Bronchial epithelial cell (primary cell): ENCODE results near the gene DPM2. TPM values are rescaled to one million over a fixed set of nuclear protein-coding genes. Genes with fewer than 3 reads are reported as not detected.

Experiments
- DNase-seq: peaks from one replicate; pipeline ENCODE4 v3.0.0-alpha.2; 2010; ENCODE audit warnings: low read depth
- FAIRE-seq: peaks from 2 replicates; lab custom pipeline; 2011; peaks lifted over from hg19 to GRCh38; lab: Jason Lieb, UNC
- H3K27me3 ChIP-seq: 2 replicates; pipeline ENCODE4 v1.5.1; 2011; ENCODE audit warnings: low read length; ENCODE audit not compliant: control insufficient read depth, insufficient read depth
- H3K36me3 ChIP-seq: 2 replicates; pipeline ENCODE4 v1.5.1; 2011; ENCODE audit warnings: low read length; ENCODE audit not compliant: control insufficient read depth, insufficient read depth
- H3K4me3 ChIP-seq: 2 replicates; pipeline ENCODE4 v1.5.1; 2011; ENCODE audit warnings: mild to moderate bottlenecking, low read depth, low read length, control low read depth
- total RNA-seq: library from RNA; depleted of rRNA; stranded (reverse); fragments of >200 nt; gene quantifications from 2 replicates; pipeline ENCODE4 v1.2.1, GENCODE V29; 2014
- TF ChIP-seq, protein P1 (sequence below): IDR thresholded peaks from 2 replicates; pipeline ENCODE4 v1.5.1; 2011; ENCODE audit warnings: mild to moderate bottlenecking, moderate library complexity, low read length, control low read depth, inconsistent platforms; ENCODE audit not compliant: insufficient read depth, severe bottlenecking

DPM2 gene
- total RNA-seq, 1 donor from 2014 or later: 11.8 TPM

DNA sequence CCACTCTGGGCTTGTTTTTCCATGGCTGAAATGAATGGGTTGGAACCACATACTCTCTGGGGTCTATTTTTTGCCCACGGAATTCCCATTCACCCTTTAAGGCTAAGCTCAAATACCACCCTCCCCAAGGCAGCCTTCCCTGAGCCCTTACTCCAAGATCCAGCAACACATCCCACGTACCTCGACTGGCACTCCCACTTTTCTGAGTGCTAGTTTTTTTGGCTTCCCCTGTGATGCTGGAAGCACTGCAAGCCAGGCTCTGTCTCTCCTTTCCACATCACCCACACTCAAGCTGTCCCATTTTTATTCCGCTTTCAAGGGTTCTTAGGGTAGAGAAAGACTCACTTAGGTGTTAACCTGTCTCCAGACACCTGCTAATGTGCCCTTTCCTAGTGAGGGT lies 44.3 kb downstream of the DPM2 start:
- peaks cover 39% of the 10 kb centered on the region for H3K36me3 ChIP-seq
- TF ChIP-seq, protein P1, sequence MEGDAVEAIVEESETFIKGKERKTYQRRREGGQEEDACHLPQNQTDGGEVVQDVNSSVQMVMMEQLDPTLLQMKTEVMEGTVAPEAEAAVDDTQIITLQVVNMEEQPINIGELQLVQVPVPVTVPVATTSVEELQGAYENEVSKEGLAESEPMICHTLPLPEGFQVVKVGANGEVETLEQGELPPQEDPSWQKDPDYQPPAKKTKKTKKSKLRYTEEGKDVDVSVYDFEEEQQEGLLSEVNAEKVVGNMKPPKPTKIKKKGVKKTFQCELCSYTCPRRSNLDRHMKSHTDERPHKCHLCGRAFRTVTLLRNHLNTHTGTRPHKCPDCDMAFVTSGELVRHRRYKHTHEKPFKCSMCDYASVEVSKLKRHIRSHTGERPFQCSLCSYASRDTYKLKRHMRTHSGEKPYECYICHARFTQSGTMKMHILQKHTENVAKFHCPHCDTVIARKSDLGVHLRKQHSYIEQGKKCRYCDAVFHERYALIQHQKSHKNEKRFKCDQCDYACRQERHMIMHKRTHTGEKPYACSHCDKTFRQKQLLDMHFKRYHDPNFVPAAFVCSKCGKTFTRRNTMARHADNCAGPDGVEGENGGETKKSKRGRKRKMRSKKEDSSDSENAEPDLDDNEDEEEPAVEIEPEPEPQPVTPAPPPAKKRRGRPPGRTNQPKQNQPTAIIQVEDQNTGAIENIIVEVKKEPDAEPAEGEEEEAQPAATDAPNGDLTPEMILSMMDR: no peak
- DNase-seq: no peak
- FAIRE-seq: no peak
- H3K4me3 ChIP-seq: no peak overlapping the region
- H3K27me3 ChIP-seq: no peaks in the 10 kb centered on the region

DNA sequence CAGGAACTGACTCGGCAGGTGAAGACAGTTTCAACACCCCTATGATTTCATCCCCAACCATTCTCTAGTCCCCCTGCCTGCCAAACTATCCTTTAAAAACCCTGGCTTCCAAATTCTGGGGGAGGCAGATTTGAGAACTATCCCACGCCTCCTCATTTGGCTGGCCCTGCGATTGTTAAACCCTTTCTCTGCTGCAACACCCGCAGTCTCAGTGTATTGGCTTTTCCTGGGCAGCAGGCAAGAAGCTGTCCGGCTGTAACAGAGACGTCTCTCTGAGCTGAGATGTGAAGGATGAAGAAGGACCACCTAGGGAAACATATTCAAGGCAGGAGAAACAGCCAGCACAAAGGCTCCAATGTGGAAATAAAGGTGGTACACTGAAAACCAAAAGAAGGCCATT lies 44.8 kb downstream of the DPM2 start:
- no peak for FAIRE-seq
- no peak for DNase-seq
- no peak overlapping the region for H3K4me3 ChIP-seq
- H3K27me3 ChIP-seq: no peaks in the 10 kb centered on the region
- H3K36me3 ChIP-seq: peaks cover 41% of the 10 kb centered on the region
- TF ChIP-seq, protein P1: no peak

DNA sequence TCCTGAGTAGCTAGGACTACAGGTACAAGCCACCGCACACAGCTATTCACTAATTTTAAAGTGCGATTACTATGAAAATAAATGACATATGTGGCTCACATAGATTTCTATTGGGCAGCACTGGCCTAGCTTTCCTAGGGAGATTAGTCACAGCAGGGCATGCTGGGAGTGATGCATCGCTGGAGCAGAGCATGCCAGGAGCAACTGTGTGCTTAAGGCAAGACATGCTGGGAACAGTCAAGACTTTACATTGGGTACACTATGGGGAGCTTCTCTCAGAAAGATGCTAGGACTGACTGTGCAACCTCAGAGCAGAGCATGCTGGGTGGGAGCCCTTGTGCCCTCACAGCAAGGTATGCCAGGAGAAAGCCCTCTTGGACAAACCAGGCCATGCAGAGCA lies 47.6 kb downstream of the DPM2 start:
- DNase-seq (no peak), FAIRE-seq (no peak)
- Histone ChIP-seq H3K36me3 (peaks cover 36% of the 10 kb centered on the region), H3K4me3 (no peak overlapping the region), H3K27me3 (no peaks in the 10 kb centered on the region)
- TF ChIP-seq, protein P1: no peak

DNA sequence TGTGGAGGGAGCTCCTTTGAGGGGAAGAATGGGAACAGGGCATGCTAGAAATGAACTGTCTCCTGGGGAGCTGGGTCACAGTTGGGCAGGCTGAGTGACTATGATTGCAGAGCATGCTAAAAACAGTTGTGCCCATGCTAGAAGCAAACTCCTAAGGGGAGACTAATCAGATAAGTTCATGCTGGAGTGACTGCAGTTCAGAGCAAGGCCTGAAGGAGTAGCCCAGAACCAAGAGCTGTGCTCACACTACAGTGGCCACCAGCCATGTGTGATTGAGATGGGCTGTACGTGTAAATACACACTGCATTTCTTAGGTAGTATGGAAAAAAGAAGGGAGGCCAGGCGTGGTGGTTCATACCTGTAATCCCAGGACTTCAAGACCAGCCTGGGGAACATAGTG lies 49.9 kb downstream of the DPM2 start:
- TF ChIP-seq, protein P1: peak; percentile 16
- DNase-seq: no peak
- H3K4me3 ChIP-seq: no peak overlapping the region
- FAIRE-seq: peak; percentile 98
- no peaks in the 10 kb centered on the region for H3K27me3 ChIP-seq
- peaks cover 21% of the 10 kb centered on the region for H3K36me3 ChIP-seq

DNA sequence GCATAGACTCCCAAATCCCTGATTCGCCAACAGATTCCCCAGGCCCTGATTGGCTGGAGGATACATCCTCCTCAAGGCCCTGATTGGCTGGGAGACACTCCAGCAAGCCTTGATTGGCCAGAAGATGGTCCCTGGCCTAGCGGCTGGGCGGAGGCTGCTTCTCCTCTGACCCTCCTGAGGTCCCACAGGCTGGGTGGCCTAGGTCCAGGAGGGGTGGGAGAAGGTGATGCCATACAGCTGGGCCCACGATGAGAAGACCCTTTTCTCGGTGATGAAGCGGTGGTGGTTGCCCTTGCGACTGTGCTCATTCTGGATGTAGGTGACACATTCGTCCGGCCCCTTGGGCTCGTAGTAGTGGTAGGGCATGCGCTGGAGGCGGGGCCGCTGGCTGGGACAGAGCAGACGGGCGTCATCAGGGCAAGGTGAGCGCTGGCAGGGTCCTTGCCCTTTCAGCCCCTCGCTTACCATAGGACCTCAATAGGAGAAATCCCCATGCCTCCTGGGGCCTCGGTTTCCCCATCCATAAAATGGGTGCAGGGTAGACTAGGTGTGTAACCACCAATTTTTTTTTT lies 51.2 kb downstream of the DPM2 start:
- DNase-seq (no peak), FAIRE-seq (no peak)
- Histone ChIP-seq H3K36me3 (peaks cover 19% of the 10 kb centered on the region), H3K4me3 (no peak overlapping the region), H3K27me3 (no peaks in the 10 kb centered on the region)
- TF ChIP-seq, protein P1: no peak
